ENCODE results near the gene UBAC1.

DNA sequence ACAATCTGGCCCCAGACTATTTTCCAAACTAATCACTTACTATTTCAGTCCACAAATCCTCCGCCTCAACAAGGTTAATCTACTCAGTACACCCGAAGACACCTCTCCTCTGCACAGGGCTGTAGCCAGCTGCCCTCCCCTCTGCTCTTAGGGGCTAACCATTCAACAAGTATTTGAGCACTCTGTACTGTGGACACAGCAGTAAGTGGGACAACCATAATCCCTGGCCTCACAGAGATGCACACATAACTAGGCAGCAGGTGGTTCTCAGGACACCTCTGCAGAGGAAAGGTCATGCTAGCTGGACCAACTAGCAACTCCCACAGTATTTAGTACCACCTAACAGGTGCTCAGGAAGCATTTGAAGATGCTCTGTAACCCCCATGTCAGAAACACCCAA, 59.3 kb downstream of the UBAC1 start:
- TF ChIP-seq POLR2AphosphoS5 (IDR thresholded peaks at IDR 0.05; ENCODE audit: low read depth, low read length) (no peak), TAF1 (IDR thresholded peaks at IDR 0.05; ENCODE audit: borderline replicate concordance, insufficient read depth, low read length) (no peak), FOXP2 (optimal IDR thresholded peaks at IDR 0.05; ENCODE audit: borderline replicate concordance, extremely low read depth, extremely low read length, insufficient read depth) (no peak)
- TF ChIP-seq, protein P1, sequence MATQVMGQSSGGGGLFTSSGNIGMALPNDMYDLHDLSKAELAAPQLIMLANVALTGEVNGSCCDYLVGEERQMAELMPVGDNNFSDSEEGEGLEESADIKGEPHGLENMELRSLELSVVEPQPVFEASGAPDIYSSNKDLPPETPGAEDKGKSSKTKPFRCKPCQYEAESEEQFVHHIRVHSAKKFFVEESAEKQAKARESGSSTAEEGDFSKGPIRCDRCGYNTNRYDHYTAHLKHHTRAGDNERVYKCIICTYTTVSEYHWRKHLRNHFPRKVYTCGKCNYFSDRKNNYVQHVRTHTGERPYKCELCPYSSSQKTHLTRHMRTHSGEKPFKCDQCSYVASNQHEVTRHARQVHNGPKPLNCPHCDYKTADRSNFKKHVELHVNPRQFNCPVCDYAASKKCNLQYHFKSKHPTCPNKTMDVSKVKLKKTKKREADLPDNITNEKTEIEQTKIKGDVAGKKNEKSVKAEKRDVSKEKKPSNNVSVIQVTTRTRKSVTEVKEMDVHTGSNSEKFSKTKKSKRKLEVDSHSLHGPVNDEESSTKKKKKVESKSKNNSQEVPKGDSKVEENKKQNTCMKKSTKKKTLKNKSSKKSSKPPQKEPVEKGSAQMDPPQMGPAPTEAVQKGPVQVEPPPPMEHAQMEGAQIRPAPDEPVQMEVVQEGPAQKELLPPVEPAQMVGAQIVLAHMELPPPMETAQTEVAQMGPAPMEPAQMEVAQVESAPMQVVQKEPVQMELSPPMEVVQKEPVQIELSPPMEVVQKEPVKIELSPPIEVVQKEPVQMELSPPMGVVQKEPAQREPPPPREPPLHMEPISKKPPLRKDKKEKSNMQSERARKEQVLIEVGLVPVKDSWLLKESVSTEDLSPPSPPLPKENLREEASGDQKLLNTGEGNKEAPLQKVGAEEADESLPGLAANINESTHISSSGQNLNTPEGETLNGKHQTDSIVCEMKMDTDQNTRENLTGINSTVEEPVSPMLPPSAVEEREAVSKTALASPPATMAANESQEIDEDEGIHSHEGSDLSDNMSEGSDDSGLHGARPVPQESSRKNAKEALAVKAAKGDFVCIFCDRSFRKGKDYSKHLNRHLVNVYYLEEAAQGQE (IDR thresholded peaks at IDR 0.05; ENCODE audit: insufficient read depth in 1 of 2, low read depth in 2 of 2, low read length in 2 of 2) = no peak

All from PFSK-1 (cell line).